TTC549 (cell line): ENCODE results near the gene NOC4L.
"Not testable (repeated sequence)": the region's sequence is repeated elsewhere in the genome, so short reads cannot be mapped to it uniquely, and the experiment has no call there.

ENCODE experiments used
- FAIRE-seq: peaks from 2 replicates; lab custom pipeline; 2012; peaks lifted over from hg19 to GRCh38; lab: Jason Lieb, UNC

Gene NOC4L

GRCh38 chr12:132142679-132143335 is 1.4 kb upstream of the NOC4L start:
- FAIRE-seq, result no peak

DNA sequence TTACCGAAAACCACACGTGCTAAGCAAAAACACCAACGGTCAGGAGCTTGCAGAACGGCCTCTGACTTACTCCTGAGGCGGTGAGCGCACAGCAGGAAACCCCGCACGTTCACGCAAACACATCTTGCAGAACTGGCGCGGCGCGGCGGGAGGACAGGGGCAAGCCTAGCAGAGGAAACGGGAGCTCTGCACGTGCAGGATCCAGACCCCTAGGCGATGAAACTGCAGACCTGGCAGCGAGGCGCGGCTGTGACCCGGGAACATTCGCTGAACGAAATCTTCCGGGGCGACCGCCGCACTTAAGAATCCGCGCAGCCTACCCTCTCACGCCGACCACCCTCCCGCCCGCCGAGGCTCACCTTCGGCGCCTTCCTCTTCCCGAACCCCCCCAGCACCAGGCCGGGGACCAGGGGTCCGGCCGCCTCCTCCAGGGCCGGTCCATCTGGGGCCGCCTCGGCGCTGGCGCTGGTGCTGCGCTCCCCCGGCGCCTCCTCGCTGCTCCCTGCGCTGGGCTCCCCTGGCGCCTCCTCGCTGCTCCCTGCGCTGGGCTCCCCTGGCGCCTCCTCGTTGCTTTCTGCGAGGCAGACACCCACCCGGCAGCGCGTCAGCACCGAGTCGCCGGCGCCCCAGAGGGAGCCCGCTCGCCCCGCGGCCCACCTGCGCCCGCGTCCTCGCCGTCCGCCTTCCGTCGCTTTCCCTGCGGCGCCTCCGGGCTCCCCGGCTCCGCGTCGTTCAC is 753 bp upstream of the NOC4L start:
- FAIRE-seq, result no peak

- no peak for FAIRE-seq
Measured at GRCh38 chr12:132144810-132145168, 532 bp downstream of the NOC4L start.

DNA sequence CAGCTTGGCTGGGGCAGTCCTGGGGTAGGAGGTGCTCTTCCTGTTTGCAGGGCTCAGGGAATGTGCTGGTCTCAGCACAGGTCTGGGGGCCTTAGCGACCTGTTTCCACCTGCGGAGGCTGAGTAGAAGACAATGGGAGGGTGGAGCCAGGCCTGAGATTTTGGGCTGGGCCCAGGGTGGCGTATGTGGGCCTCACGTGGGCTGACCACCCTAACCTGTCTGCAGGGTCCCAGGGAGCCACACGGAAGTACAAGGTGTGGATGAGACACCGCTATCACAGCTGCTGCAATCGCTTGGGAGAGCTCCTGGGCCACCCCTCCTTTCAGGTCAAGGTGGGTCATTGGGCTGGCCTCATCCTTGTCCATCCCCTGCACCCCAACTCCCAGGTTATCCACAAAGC is 1.1 kb downstream of the NOC4L start:
- FAIRE-seq, result no peak

DNA sequence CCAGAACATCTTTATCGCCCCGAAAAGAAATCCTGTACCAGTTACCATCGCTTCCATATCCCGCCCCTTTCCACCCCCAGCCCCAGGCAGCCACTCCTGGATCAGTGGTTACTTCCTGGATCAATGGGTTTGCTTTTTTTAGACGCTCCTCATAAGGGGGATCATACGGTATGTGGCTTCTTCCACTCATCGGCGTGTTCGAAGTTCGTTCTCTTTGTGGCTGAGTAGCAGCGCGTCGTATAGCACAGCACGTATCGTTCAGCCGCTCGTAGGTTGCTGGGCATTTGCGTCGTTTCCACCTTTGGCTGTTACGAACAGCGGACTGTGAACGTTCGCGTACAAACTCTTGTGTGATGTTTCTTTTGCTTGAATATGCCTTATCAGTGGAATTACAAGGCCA is 1.8 kb downstream of the NOC4L start:
- no peak for FAIRE-seq

DNA sequence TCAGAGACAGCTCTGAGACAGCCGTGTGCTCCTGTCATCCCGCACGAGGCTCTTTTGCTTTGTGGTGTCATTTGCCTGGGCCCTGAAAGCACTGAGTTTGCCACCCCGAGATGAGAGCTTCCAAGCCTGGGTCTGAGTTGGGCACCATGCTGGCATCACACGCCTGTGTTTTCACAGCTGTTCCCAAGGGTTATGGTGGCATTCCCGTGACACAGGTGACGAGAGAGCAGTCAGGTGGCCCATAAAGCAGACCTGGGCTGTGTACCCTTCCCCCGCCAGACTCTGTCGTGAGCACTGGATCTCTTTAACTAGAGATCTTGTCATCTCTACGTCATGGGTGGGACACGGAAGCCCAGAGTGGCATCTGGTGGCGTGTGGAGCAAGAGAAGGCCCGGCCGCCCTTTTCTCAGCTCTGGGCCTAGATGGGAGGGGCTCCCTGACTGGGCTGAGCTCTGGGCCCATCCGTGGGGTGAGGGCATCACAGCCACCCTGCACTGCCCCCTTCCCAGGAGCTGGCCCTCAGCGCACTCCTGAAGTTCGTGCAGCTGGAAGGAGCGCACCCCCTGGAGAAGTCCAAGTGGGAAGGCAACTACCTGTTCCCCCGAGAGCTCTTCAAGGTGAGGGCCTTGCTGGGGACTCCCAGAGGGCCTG is 2.6 kb downstream of the NOC4L start:
- FAIRE-seq, result no peak

GRCh38 chr12:132147423-132148367 is 3.4 kb downstream of the NOC4L start:
- no peak for FAIRE-seq

DNA sequence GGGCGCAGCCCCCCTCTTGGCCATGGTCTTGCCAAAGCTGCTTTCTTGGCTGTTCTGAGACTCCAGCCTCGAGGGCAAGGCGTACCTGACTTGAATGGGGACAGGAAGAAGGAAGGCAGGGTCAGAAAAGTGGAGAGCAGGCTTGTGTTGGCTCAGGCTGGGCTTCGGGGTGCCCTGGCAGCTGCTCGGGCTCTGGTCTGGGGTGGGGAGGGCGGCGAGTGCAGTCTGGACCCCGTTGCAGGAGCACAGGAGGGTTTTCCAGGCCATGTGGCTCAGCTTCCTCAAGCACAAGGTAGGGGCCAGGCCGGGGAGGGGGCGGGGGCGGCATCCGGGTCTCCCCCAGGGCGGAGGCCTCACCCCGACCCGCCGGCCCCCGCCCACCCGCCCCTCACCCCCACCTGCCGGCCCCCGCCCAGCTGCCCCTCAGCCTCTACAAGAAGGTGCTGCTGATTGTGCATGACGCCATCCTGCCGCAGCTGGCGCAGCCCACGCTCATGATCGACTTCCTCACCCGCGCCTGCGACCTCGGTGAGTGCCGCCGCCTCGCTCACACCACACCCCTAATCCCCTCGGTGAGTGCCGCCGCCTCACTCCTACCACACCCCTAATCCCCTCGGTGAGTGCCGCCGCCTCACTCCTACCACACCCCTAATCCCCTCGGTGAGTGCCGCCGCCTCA is 4.2 kb downstream of the NOC4L start:
- no peak for FAIRE-seq

DNA sequence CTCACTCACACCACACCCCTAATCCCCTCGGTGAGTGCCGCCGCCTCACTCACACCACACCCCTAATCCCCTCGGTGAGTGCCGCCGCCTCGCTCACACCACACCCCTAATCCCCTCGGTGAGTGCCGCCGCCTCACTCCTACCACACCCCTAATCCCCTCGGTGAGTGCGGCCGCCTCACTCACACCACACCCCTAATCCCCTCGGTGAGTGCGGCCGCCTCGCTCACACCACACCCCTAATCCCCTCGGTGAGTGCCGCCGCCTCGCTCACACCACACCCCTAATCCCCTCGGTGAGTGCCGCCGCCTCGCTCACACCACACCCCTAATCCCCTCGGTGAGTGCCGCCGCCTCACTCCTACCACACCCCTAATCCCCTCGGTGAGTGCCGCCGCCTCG is 5.3 kb downstream of the NOC4L start:
- FAIRE-seq, result not testable (repeated sequence)

GRCh38 chr12:132150780-132151144 is 6.5 kb downstream of the NOC4L start:
- FAIRE-seq, result no peak

GRCh38 chr12:132151145-132151765 is 7.0 kb downstream of the NOC4L start:
- FAIRE-seq, result no peak

- FAIRE-seq, result no peak
Measured at GRCh38 chr12:132151766-132152410, 7.6 kb downstream of the NOC4L start.

DNA sequence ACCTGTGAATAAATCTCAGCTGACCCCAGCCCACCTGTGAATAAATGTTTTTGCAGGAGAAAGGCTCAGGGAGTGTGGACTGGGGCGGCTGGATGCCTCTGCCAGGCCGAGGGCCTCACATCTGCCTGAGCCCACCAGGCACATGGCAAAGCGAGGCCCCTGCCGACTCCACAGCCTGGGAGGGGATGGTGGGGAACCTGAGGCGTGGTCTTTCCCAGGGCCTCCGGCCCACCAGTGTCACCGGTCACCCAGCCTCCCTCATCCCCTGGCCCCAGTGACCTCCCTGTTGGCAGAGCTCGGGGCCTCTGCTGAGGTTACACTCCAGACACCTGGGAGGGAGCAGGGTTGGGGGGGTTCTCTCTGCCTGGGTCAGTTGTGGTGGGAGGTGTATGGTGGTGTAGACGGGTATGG is 8.2 kb downstream of the NOC4L start:
- FAIRE-seq, result no peak

GRCh38 chr12:132152953-132153352 is 8.7 kb downstream of the NOC4L start:
- FAIRE-seq, result no peak

- FAIRE-seq, result no peak
Measured at GRCh38 chr12:132153501-132154340, 9.5 kb downstream of the NOC4L start.

GRCh38 chr12:132154341-132154761 is 10.1 kb downstream of the NOC4L start:
- FAIRE-seq, result no peak

- no peak for FAIRE-seq
Measured at GRCh38 chr12:132154941-132155770, 10.9 kb downstream of the NOC4L start.

- FAIRE-seq, result no peak
Measured at GRCh38 chr12:132155771-132156572, 11.7 kb downstream of the NOC4L start.
